Measurements from ENCODE around the gene SCN1A. TPM values are rescaled to one million over a fixed set of nuclear protein-coding genes. Genes with fewer than 3 reads are reported as not detected.

The SCN1A gene
- total and polyA plus RNA-seq, 7 donors, result under 0.01 to 0.36 (median 0.14) TPM; not detected in 2

DNA sequence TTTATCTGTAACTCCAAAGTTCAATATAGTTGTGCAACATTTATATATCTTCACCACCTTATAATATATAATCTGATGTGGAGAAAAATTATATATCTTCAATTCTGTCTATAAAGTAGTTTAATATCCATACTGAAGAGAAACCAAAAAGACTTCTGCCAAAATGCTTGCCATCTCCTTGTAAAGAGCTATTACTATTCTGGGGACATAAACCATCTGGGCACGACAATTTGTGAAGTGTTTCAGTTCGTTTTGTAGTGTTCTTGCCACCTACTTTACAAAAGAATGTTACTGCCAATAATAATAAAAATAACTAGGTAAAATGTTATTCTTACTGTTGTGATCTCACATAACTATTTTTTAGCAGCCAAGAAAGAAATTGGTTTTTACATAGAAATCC lies 45.1 kb downstream of the SCN1A start:
- no peaks in the 10 kb centered on the region for H3K4me1 ChIP-seq
- no peaks in the 10 kb centered on the region for H3K9me3 ChIP-seq
- intact Hi-C loops (cut with DNase I), result no loop called here
- H3K36me3 ChIP-seq, result no peaks in the 10 kb centered on the region
- no peaks in the 10 kb centered on the region for H3K27me3 ChIP-seq
- no peak overlapping the region for H3K27ac ChIP-seq
- TF ChIP-seq, protein P1, sequence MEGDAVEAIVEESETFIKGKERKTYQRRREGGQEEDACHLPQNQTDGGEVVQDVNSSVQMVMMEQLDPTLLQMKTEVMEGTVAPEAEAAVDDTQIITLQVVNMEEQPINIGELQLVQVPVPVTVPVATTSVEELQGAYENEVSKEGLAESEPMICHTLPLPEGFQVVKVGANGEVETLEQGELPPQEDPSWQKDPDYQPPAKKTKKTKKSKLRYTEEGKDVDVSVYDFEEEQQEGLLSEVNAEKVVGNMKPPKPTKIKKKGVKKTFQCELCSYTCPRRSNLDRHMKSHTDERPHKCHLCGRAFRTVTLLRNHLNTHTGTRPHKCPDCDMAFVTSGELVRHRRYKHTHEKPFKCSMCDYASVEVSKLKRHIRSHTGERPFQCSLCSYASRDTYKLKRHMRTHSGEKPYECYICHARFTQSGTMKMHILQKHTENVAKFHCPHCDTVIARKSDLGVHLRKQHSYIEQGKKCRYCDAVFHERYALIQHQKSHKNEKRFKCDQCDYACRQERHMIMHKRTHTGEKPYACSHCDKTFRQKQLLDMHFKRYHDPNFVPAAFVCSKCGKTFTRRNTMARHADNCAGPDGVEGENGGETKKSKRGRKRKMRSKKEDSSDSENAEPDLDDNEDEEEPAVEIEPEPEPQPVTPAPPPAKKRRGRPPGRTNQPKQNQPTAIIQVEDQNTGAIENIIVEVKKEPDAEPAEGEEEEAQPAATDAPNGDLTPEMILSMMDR (IDR thresholded peaks at IDR 0.05), result no peak
- TF ChIP-seq POLR2A (IDR thresholded peaks at IDR 0.05) (no peak), EP300 (IDR thresholded peaks at IDR 0.05) (no peak), POLR2AphosphoS5 (IDR thresholded peaks at IDR 0.05) (no peak)
- H3K4me3 ChIP-seq, result no peak overlapping the region
- WGBS, 2 donors, result 51 to 62% methylated on average over 2 of the region's 2 CpGs
- DNase-seq, result no peak

DNA sequence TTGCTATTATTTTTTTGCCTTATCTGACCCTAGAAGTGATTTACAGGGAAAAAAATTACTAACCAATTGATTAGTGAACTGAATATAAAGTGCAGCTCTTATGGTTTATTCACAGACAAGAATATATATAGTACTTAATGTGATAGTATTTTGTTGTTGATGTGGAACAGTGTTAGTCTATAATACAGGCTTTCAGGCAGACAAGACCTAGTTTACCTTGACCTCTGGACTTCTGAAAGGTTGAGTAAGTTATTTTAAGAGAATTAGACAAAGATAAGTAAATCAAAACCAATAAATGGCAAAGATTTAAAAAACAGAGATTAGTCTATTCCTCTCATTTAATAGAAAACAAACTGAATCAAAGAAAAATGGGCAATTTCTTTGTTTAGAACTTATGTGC lies 46.0 kb downstream of the SCN1A start:
- no peaks in the 10 kb centered on the region for H3K4me1 ChIP-seq
- no peaks in the 10 kb centered on the region for H3K36me3 ChIP-seq
- no peak overlapping the region for H3K27ac ChIP-seq
- TF ChIP-seq POLR2AphosphoS5 (IDR thresholded peaks at IDR 0.05), result no peak
- TF ChIP-seq, protein P1 (IDR thresholded peaks at IDR 0.05), result no peak
- no peak for TF ChIP-seq POLR2A (IDR thresholded peaks at IDR 0.05)
- TF ChIP-seq EP300 (IDR thresholded peaks at IDR 0.05), result no peak
- no peak for DNase-seq
- H3K4me3 ChIP-seq, result no peak overlapping the region
- no peaks in the 10 kb centered on the region for H3K9me3 ChIP-seq
- no peaks in the 10 kb centered on the region for H3K27me3 ChIP-seq
- intact Hi-C loops (cut with DNase I), result no loop called here

DNA sequence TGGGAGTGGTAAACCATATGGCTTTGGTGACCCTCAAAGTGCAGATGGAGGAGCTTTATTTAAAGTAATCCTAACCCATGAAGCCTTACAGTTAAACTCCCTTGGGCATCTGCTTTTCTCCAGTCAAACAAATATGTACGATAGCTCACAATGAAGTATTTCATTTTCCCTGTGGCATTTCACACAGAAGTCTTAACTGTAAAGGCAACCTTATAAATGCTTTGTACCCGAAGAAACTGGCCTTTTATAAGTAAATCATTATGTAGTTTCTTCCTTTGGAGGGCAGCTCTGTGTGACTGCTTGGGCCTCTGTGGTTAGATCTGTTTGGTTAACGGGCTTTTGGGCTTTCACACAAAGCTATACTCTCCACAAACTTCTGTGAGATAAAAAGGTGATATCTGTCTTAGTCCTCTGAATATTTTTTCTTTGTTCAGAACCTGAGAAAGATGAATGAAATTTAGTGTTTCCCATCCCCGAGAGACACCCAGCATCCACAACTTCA lies 46.6 kb downstream of the SCN1A start:
- Histone ChIP-seq H3K27me3 (no peaks in the 10 kb centered on the region), H3K36me3 (no peaks in the 10 kb centered on the region), H3K27ac (no peak overlapping the region), H3K4me1 (no peaks in the 10 kb centered on the region), H3K4me3 (no peak overlapping the region), H3K9me3 (no peaks in the 10 kb centered on the region)
- 43 to 57% methylated on average over 4 of the region's 4 CpGs for WGBS, 2 donors
- TF ChIP-seq POLR2AphosphoS5 (IDR thresholded peaks at IDR 0.05), result no peak
- TF ChIP-seq, protein P1 (IDR thresholded peaks at IDR 0.05), result no peak
- TF ChIP-seq POLR2A (IDR thresholded peaks at IDR 0.05), result no peak
- no peak for TF ChIP-seq EP300 (IDR thresholded peaks at IDR 0.05)
- intact Hi-C loops (cut with DNase I), result no loop called here
- DNase-seq, result no peak

DNA sequence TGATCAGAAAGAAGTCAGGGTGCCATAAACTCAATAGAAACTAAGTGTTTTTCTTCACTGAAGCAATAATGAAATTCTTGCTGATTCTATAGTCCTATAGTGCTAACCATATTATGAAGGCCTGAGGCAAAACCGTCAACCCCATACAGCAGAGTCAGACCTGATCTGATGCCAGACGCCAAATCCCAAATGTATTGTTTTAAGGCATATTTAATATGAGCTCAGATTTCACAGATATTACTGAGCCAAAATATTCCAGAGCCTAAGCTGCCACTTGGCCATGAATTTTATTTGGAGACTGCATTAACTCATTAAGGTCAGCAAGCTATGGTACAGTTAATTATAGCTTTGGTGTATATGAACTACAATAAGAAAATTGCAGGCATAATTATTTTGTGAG lies 53.4 kb downstream of the SCN1A start:
- WGBS, 2 donors, result 84 to 88% methylated on average over 2 of the region's 2 CpGs
- H3K4me3 ChIP-seq, result no peak overlapping the region
- intact Hi-C loops (cut with DNase I), result no loop called here
- H3K27ac ChIP-seq, result no peak overlapping the region
- H3K4me1 ChIP-seq, result no peaks in the 10 kb centered on the region
- TF ChIP-seq POLR2A (IDR thresholded peaks at IDR 0.05) (no peak), POLR2AphosphoS5 (IDR thresholded peaks at IDR 0.05) (no peak)
- TF ChIP-seq, protein P1 (IDR thresholded peaks at IDR 0.05), result no peak
- H3K9me3 ChIP-seq, result no peaks in the 10 kb centered on the region
- no peaks in the 10 kb centered on the region for H3K36me3 ChIP-seq
- H3K27me3 ChIP-seq, result no peaks in the 10 kb centered on the region
- no peak for DNase-seq

DNA sequence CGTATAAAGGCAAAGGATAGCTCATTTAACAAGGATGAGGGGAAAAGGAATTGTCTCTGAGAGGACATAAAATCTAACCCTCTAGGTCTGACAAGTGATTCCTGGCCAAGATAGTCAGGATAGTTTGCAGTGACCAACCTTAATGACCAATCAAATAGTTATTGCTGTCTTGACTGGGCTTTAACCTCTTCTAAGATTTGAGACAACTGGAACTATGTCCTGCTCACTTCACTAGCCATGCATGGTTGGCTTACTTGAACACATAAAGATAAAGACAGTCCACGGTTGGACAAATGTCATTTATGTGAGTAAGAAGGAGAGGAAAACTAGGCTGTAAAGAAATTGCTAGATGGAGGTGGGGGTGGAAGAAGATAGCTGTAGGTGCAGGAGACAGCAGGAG lies 53.8 kb downstream of the SCN1A start:
- whole genome bisulfite sequencing, 2 donors, result 61 to 64% methylated on average over 2 of the region's 2 CpGs
- TF ChIP-seq POLR2AphosphoS5 (IDR thresholded peaks at IDR 0.05) (no peak), POLR2A (IDR thresholded peaks at IDR 0.05) (no peak), EP300 (IDR thresholded peaks at IDR 0.05) (no peak)
- TF ChIP-seq, protein P1 (IDR thresholded peaks at IDR 0.05), result no peak

More for the DNA sequence above, 53.8 kb downstream of the SCN1A start:
- Histone ChIP-seq H3K27me3 (no peaks in the 10 kb centered on the region), H3K4me3 (no peak overlapping the region), H3K9me3 (no peaks in the 10 kb centered on the region), H3K36me3 (no peaks in the 10 kb centered on the region), H3K27ac (no peak overlapping the region), H3K4me1 (no peaks in the 10 kb centered on the region)
- no peak for DNase-seq
- intact Hi-C loops (cut with DNase I), result no loop called here

Measured in sigmoid colon (tissue), 7 donors.